RKO (cell line): ENCODE measurements around the gene WDR89.
"Not testable (repeated sequence)": the region's sequence is repeated elsewhere in the genome, so short reads cannot be mapped to it uniquely, and the experiment has no call there.

ENCODE experiments used
- DNase-seq: peaks from one replicate; pipeline ENCODE4 v3.0.0-alpha.2; 2016; ENCODE audit warnings: low spot score

WDR89 gene

DNA sequence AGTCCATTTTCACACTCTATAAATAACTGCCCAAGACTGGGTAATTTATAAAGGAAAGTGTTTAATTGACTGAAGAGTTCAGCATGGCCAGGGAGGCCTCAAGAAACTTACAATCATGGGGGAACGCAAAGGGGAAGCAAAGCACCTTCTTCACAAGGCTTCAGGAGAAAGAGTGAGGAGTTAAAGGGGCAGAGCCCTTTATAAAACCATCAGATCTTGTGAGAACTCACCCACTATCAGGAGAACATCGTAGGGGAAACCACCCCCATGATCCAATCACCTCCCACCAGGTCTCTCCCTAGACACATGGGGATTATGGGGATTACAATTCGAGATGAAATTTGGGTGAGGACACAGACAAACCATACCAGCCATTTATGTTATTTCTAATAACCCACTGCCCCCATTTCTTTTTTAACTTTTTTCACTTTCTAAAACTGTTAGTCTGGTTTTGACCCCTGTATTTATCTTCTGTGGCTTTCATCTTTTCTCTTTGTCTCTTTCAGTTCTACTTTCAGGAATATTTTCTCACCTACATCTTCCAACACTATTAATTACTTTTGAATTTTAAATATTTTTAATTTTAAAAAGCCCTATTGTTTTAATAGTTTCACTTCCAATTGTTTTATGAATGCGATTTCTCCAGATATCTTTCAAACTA is 44.5 kb downstream of the WDR89 start:
- DNase-seq, result no peak

- no peak for DNase-seq
These were observed 47.0 kb downstream of the WDR89 start for GRCh38 chr14:63594455-63595372.

DNA sequence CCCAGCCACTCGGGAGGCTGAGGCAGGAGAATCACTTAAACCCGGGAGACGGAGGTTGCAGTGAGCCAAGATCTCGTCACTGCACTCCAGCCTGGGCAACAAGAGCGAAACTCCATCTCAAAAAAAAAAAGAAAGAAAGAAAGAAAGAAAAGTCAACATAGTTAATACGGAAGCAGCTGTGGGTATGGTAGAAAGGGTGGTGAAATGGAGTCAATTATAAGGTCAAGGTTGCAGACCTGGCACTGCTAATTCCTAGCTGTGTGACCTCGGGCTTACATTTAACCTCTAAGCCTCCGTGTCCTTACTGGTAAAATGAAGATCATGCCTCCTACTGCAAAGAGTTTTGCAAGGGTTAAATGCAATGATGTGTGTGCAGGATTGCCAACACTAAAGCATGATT is 58.6 kb downstream of the WDR89 start:
- DNase-seq, result not testable (repeated sequence)

DNA sequence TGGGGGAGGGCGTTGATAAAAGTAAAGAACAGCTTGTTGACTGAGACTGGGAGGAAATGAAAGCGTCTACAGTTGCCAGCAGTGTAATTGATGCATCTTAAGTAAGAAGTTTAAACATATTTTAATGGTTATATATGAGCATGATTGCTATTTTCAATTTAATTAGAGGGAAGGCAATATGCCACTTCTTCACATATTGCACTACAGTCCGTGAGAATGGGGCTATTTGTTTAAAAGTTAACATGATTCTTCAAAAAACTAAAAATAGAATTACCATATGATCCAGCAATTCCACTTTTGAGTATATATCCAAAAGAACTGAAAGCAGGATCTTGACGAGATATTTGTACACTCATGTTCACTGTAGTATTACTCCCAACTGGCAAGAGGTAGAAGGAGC is 60.2 kb downstream of the WDR89 start:
- DNase-seq, result no peak

GRCh38 chr14:63578300-63578699 is 63.4 kb downstream of the WDR89 start:
- no peak for DNase-seq

DNA sequence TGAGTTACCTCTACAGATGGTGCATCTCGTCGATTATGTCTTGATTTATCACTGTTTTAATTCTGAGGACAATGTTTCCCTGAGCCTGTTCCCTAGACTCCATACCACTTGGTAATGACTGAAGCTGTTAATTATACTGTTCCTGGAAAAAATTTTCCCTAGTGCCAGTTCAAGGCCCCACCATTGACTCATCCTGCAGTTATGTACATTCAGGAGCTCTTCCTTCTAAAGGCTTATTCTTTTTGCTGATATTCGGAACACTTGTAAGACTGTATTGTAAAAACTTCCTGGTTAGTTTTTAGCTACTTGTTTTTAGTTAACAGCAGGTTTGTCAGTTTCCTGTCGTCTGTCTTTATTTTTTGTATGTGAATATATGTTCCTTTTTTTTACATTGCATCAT is 68.1 kb downstream of the WDR89 start:
- peak; percentile 18 for DNase-seq

- no peak for DNase-seq
These were observed 76.2 kb downstream of the WDR89 start for GRCh38 chr14:63565448-63565847.

- no peak for DNase-seq
These were observed 77.4 kb downstream of the WDR89 start for GRCh38 chr14:63564318-63564717.

GRCh38 chr14:63563370-63564026 is 78.2 kb downstream of the WDR89 start:
- no peak for DNase-seq

- no peak for DNase-seq
These were observed 79.3 kb downstream of the WDR89 start for GRCh38 chr14:63562405-63562804.

- no peak for DNase-seq
These were observed 86.1 kb downstream of the WDR89 start for GRCh38 chr14:63555572-63555971.

GRCh38 chr14:63551332-63551731 is 90.3 kb downstream of the WDR89 start:
- peak; percentile 28 for DNase-seq

DNA sequence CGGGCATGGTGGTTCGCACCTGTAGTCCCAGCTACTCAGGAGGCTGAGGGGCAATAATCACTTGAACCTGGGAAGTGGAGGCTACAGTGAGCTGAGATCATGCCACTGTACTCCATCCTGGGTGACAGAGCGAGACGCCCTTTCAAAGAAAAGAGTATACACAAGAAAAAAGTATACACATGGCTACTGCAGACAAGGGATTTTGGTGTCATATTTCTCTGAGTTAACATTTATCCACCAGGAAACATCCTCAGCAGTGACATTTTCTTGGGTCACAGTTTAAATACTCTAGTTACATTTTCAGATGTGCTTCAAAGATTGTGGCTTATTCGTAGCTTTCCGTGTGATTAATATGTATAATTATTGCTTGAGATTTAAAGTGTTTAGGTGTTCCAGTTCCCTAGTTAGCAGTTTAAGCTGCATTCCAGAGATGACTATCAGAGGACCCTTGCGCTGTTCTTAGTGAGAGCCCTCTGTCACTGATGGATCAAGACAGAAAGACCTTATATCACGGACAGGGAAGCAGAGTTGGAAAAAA is 93.8 kb downstream of the WDR89 start:
- DNase-seq, result no peak
